HL-60/S4 treated with retinoic acid at 250 ng/mL for 4 days and 3 days (cell line): ENCODE results near the gene CDH13.

Experiments used
- in situ Hi-C: fragments of 300-500 bp; cut with MboI; formaldehyde crosslinking; loops from 2 replicates; pipeline ENCODE4 v1.7.0; 2022; ENCODE audit warnings: low sequenced_read_pairs

CDH13 gene

DNA sequence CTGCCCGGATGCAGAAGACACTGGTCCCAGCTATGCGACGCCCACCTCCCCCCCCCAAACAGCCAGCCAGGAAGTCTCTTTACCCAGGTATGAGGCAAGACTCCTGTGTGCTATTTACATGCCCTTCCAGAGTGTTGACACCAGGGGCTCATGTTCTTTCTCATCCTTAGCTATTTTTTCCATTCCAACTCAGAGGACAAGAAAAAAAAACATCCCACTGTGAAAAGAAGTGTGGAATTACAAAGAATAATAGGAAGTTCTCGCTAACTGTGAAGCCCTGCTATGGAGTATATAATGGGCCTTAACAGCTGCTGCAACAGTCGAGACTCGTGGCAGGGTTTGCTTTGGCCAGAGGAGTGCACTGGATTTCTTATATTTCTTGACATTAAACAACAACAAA is 584.9 kb downstream of the CDH13 start:
- in situ Hi-C loops: no loop called here

DNA sequence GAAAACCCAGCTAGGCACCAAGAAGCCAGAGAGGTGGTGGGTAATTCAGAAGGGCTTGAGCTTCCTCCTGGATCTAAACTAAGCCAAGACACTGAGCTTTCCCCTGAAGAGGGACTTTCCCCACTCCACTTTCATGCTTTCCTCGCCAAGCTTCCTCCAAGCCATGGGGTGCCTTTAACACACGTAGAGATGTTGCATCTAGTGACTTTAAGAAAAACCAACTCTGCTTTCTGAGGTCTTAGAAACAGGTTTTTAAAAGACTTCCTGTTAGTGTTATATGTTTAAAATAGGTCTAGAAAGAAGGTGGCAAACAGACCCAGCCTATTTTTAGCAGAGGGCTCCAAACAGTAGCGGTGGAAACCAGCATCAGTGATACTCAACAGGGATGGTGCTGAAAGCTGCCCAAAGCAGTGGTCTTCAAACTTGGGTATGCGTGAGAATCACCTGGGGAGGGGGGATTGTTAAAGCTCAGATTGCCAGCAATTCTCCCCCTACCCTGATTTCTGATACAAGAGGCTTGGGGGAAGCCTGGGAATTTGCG is 585.6 kb downstream of the CDH13 start:
- in situ Hi-C loops: no loop called here

DNA sequence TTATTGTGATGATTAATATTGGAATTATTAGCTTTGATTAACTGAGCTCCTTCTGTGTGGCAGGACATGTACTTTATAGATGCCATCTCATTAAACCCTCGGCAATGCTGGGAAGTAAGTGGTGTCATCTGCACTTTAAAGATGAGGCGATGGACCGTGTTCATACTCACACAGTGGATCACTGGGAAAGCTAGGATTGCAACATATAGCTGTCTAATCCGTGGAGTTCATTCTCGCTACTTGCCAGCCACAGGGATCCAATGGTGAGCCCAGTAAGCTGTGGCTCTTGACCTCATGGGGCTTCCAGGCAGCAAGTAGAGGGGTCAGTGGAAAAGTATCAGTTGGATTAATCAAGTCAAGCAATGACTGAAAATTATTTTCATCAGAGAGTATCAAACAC is 587.9 kb downstream of the CDH13 start:
- in situ Hi-C loops: no loop called here

DNA sequence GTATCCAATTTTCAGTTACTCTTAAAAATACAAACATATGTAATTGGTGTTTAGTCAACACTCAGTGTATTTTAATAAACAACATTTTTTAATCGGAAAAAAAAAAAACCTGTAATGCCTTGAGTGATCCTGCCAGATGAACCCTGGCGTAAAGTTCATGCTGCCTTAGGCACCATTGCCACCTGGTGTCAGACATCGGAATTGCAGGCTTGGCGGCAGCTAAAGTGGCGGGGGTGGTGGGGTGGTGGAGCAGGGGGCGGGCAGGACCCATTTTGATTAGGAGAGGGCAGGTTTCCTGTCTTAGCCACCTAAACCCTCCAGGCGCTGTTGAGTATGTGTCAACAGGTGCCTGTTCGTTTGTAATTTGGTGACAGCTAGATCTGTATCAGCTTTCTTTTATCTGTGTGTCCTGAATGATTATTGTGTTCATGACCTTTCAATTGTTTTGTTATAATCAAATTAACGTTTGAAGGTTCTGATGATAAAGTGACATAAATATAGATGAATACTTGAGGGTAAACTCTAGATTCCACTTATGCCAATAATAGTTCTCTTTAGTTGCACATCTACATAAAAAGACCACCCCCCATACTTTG is 588.7 kb downstream of the CDH13 start:
- in situ Hi-C loops: no loop called here

DNA sequence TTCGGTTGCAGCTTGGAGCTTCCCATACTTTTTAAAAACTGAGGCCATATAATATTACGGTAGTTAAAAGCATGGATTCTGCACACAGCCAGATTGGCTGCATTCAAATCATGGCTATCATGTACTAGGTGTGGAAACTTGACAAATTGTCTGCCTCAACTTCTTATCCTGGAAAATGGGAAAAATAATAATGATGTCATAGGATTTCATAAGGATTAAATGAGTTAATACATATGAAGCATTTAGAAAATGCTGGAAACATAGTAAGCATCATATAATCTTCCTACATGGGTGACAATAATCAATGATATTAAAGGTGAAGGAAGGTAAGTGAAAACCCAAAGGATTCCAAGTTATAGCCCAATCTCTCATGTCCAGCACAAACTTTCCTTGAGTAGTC is 592.5 kb downstream of the CDH13 start:
- in situ Hi-C loops: no loop called here

DNA sequence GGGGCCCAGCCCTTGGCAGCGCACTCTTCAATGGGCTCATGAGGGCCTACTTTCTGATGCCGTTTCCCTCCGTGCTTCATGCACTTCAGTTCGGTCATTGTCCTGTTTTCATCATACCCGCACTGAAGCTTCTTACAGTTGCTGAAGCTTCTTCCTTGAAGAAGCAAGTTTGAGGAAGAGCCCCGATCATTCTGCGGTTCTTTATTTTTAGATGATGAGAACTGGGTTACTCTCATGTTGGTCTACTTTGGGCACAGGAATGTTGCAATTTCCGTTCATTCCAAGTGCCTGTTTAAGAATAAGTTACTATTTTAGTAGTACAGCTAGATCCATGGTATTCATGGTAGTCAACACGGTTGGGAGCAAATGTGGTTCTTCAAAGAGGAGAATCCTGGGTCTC is 593.3 kb downstream of the CDH13 start:
- in situ Hi-C loops: no loop called here

DNA sequence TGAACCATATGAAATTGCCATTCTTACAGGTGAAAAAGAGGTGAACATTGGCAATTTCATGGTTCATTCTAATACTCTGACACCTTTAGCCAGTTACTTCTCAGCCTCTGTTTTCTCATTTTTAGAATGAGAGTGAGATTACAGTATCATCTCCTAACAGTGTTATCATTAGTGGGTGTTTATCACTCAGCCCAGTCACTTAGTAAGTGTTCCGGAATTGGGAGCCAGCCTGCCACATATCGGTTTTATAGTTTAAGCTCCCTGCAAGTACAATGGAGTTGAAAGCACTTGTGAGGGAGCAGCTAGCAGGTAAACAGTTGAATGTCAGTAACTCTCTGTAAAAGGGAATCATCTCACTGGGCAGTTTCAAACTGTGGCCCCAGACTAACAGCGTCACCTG is 597.9 kb downstream of the CDH13 start:
- in situ Hi-C loops: no loop called here

DNA sequence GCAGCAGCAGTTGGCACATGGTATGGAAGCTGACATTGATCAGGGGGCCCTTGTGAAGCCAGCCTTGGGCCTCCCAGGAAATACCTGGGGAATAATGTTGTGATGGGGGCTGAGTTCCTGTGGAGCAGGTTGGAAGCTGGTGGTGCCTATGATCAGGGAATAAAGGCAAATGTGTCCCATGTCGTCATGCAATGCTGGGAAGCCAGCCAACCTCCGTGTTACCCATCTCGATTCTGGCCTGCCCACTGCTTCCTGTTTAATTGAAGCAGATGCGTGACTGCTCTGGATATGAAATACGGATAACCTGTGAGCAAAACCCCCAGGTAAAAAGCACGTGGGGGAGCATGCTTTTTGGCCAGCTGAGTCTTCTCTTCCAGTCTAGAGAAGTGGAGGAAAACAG is 600.6 kb downstream of the CDH13 start:
- in situ Hi-C loops: no loop called here

DNA sequence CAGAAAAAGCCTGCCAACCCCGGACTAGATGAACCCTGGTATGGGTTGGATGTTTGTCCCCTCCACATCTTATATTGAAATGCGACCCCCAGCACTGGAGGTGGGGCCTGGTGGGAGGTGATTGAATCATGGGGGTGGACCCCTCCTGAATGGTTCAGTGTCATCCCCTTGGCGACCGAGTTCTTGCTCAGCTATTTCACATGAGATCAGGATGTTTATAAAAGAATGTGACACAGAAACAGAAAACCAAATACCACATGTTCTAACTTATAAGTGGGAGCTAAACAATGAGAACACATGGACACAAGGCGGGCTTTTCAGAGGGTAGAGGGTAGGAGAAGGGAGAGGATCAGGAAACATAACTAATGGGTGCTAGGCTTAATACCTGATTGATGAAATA is 605.0 kb downstream of the CDH13 start:
- in situ Hi-C loops: no loop called here

DNA sequence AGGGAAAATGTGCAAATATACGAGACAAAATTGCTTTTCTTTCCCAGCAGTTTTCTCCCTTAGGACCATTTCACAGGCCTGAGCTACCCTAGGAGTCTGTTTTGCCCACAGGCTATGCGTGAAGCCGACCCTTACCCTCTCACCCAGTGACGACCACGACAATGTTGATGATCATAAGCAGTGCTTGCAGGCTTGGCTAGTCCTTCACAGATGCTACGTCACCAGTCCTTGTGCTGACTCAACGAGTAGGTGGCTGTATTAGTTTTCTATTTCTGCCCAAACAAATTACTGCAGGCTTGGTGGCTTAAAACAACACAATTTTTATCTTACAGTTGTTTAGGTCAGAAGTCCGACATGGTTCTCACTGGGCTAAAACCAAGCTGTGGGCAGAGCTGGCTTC is 606.4 kb downstream of the CDH13 start:
- in situ Hi-C loops: no loop called here

DNA sequence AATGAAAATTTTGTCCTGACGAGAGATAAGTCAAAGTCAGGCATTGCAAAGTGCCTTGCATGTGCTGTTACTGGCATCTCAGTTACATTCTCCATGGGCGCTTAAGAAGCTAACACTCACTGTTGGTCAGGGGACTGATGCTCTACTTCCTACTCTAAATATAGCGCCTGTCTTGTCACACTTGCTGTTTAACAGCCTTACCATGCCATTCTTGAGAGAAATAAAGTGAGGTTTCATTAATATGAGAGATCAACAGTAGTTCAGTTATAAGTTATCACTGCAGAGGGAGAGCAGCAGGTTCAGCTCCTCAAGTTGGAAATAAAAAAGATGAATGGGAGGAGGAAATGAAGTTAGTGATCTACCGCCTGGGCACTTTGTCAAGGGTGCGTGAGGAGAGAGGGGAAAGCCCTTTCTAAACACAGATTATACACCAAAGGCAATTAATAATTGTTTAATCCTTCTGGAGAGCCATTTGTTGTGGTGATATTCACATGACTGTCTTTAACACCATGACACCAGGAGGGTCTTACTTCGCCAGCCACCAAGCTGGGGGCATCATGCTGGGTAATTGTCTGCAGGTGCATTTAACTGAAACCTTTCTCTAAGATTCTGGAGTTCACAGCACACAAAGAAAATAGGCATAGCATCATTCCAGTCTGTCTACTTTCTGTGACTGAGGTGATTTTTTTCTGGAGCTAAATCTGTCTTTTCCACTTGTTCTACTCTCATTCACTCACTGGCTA is 612.4 kb downstream of the CDH13 start:
- in situ Hi-C loops: no loop called here

DNA sequence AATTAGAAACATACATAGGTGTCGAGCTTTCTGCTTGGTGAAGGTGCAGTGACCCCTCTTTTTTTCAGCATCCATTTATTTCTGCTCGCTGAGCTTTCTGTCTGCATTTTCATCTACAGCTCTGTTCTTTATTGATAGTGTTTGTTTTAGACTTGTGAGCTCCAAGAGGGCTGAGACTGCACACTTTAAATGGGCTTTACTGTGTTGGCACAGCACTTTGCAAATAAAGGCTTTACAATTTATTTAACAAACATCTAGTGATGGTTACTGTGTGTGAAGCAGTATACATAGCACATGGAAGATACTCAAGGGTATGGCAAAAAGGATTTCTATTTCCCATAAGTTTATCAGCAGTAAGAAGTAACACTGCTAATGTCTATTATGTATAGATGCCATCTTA is 617.3 kb downstream of the CDH13 start:
- in situ Hi-C loops: no loop called here

DNA sequence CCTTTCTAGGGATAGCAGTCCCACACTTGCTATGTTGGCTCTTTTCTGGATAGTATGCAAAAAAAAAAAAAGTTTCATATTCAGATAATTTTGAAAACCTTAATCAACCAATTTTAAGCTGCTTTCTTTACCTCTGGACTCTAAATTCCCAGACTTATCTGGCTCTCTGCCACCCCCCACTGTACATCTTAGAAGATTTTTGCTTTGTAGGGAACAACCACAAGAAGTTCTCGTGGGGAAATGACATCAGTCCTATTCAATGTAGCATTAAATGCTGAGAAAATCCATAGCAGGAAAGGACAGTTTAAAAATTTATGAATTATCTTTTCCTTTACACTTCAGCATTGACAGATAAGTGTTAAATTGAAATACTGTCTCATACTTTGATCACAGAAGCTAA is 618.3 kb downstream of the CDH13 start:
- in situ Hi-C loops: no loop called here

DNA sequence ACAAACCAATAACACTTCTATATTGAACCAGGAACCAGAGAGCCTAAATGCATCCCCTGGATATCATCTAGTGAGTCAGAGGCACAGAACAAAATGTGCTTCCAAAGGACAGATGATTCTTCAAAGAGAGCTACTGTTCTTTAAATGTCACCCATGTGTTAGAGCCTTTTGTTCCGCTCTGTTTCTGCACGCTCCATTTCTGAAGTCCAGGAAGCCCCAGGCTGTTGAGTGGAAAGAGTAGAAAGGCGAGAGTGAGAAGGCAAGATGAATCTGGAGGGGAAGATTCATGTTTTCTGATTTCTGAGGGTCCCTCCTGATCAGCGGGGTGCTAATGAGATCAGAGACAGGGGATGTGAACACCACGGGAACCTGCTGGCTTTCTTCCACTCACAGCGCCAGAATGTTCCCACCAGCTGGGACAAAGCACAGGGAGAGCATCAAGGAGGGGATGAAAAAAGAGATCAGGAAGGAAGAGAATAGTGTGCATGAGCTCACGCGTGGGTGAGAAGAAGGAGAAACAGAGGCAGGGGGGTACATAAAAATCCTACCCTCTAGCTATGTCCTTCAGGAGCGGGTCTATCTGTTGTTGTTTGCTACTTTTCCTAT is 621.1 kb downstream of the CDH13 start:
- in situ Hi-C loops: no loop called here

DNA sequence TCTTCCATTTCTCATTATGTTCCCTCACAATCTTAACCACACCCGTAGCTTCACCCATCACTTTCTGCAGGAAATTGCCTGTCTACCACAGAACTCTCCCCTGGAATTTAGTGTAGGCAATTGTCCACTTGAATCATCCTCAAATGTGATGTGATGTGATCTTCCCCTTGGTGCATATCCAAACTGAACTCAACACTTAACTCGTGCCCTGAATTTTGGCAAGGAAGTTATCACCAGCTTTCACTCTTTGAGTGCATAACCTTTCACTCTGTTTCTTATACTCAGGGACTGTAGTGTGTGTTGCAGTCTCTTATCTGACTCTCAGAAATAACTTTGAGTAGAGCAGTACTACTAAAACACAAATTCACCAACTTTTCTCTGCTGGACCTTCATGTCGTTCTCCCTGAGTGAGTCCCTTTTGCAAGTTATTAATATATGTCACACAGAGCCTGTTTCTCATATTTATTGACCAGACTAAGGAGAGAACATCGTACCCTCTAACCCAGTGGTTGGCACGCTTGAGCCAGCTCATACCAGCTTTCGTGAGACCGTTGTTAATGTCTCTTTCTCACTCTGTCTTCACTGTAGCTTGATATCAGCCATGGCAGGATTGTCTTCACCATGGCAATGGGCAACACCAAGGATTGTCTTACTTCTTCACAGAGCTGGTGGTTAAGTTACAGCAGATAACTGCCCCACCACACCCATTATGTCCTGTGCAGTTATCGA is 622.1 kb downstream of the CDH13 start:
- in situ Hi-C loops: no loop called here

DNA sequence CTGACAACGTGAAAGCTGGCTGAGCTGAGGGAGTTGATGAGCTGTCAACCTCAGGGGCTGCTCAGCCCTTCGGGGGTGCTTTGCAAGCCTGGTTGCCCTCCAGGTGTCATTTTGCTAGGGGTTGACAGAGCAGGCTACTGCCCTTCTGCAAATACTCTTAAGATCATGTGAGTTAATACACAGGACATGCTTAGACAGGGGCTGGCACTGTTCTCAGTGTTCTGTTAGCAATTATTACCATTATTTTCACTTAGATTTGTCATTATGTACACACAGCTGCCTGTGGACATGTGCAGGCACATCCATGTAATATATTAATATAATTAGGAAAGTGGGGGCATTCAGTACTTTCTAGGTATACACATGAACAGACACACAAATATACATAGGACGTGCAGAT is 626.8 kb downstream of the CDH13 start:
- in situ Hi-C loops: no loop called here

DNA sequence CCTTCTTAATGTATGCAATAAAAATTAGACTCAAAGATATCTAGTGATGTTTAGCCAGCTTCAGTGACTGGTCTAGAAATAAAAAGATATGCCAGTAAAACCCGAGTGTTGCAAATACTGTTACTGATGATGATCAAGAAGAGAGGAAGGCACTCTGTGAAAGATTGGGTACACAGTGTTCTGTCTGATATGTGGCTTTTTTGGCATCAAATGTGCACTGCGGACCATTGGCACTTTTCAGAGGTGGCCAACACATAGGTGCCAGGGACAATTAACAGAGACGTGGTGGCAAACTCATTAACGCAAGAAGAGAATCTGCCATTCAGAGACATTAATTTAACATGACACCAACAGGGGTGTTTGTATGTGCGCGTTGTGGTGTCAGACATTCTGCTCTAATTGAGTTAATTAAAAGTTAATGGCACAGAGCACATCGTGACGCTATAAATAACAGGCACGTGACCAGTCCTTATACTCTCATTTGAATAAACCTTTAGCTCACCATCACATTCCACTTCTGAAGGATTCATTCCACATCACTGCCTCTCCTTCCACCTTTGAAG is 631.7 kb downstream of the CDH13 start:
- in situ Hi-C loops: no loop called here

DNA sequence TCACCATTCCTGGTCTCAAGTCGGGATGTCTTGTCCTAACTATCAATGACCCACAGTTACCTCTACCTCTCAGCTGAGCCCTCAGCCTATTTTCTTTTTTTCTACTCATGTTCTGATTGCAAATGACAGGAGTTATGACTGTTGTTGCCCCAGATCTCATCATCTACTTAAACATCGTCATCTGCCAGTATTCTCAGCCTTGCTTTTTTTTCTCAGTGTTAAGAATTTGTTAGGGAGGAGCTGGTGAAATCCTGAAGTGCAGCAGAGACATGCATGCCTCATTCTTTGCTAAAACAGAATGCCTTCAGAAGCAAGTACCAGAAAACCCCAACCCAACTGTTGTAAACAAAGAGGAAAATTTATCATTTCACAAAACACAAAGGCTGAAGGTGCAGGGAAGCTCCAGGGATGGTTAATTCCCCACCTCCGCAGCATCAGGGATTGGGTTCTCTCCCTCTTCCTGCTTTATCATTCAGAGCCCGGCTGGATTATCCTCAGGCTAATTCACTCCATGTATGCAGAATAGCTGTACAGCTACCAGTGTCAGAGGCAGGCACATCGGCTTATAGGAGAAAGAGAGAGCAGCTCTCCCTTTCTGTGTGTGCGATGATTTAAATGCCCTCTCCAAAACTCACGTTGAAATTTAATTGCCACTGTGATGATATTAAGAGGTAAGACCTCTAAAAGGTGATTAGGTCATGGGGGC is 640.2 kb downstream of the CDH13 start:
- in situ Hi-C loops: no loop called here

DNA sequence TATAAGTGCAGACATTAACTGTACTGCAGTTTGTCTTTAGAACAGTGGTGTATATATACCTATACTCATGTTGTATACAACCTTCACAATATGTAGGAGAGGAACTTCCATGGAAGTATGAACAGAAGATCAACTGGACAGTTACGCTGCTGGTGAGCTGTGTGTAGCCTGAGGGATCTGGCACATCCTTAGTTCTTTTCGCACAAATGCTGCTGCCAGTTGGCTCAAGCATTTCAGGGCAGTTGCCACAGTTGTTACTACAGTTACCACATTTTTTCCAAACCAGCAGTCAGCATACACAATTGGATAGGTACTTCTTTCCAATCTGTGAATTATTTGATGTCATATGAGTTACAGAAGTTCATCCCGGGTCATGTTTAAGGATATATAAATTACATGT is 641.4 kb downstream of the CDH13 start:
- in situ Hi-C loops: no loop called here

DNA sequence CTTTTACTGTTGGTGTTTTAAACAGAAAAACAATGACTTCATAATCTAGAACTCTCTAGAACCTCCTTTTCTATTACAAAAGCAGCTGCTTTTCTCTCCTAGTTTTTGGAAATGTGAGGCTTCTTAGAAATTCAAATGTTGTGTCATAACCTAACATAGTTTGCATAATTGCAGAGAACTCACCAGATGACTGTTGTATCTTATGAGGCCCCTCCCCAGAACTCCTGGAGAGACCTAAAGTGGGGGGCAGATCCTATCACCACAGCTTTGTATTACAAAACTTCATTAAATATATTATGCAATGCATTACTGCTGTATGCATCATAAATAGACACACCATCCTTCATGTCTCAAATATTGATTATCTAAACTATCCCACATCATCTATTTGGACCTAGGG is 642.3 kb downstream of the CDH13 start:
- in situ Hi-C loops: no loop called here

DNA sequence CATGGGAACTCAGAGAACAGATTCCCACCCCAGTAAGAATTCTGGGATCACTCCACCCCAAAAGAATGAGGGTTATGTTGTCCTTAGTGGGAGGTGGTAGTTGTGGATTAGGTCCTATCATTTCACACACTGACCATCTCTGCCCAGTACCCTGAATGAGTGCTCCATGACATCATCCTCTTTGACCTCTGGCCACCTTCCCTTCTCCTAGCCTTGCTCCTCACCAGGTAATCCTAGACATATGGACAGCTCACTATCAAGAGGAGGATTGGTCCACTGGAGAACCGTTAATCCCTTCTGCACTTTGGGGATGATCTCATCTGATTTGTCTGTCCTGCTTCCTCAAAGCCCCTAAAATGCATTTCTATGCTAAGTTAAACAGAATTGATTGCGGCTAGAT is 642.8 kb downstream of the CDH13 start:
- in situ Hi-C loops: no loop called here
